Progenitor cell of endocrine pancreas (in vitro differentiated cells): Measurements from ENCODE around the gene TLR6. TPM values are rescaled to one million over a fixed set of nuclear protein-coding genes. Genes with fewer than 3 reads are reported as not detected.
"Not testable (repeated sequence)": the region's sequence is repeated elsewhere in the genome, so short reads cannot be mapped to it uniquely, and the experiment has no call there.

Experiments
- DNase-seq: peaks from one replicate; pipeline ENCODE4 v3.0.0; 2021; ENCODE audit warnings: low spot score; ENCODE audit not compliant: unreplicated experiment
- H3K27ac Mint-ChIP-seq: 2 replicates; pipeline ENCODE4 v1.8.0; 2021; ENCODE audit warnings: mild to moderate bottlenecking, moderate library complexity, mixed read lengths
- H3K27me3 Mint-ChIP-seq: 2 replicates; pipeline ENCODE4 v1.8.0; 2021; ENCODE audit warnings: mixed read lengths
- H3K36me3 Mint-ChIP-seq: 2 replicates; pipeline ENCODE4 v1.8.0; 2022; ENCODE audit warnings: mixed read lengths; ENCODE audit not compliant: insufficient read depth
- H3K4me1 Mint-ChIP-seq: 2 replicates; pipeline ENCODE4 v1.8.0; 2021; ENCODE audit warnings: low read depth, mixed read lengths
- H3K4me3 Mint-ChIP-seq: 2 replicates; pipeline ENCODE4 v1.8.0; 2021; ENCODE audit warnings: low read depth, mild to moderate bottlenecking, moderate library complexity, mixed read lengths
- H3K9me3 Mint-ChIP-seq: 2 replicates; pipeline ENCODE4 v1.8.0; 2021; ENCODE audit warnings: low read depth, mixed read lengths
- microRNA-seq: library from miRNA; unstranded; fragments of <30 nt; microRNA quantifications from one replicate; pipeline ENCODE4 v1.1.0, GENCODE V29; 2020; ENCODE audit warnings: borderline number of aligned reads; ENCODE audit not compliant: unreplicated experiment
- total RNA-seq: library from RNA; stranded (reverse); gene quantifications from 2 replicates; pipeline ENCODE4 v1.2.1, GENCODE V29; 2021
- TF ChIP-seq, protein P1 (sequence below): fragments of 200-600 bp; sonication (generic); IDR thresholded peaks from one replicate; pipeline ENCODE4 v1.5.0; 2021; ENCODE audit warnings: antibody characterized with exemption, mild to moderate bottlenecking; ENCODE audit not compliant: unreplicated experiment

The TLR6 gene
- total RNA-seq, 1 donor from 2014 or later, result 1.1 TPM

DNA sequence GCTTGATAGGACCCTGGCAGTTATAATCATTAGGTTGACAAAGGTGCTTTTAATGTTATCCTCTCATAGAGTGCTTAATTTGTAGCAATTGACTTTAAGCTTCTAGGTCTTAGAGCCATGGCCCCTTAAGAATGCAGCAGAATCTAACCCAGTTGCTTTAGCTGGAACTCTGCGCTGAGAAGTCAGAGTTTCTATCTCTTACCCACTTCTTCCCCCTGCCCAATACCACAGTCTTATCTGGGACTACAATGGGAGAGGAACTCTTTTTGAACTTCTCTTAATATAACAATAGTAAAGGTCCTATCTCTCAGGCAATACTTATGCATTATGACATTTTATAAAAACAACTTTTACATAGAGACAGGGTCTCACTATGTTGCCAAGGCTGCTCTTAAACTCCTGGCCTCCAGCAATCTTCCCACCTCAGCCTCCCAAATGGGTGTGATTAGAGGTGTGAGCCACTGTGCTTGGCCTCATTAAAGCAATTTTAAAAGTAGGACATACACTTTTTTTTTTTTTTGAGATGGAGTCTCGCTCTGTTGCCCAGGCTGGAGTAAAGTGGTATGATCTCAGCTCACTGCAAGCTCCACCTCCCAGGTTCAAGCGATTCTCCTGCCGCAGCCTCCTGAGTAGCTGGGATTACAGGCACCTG is 75.7 kb downstream of the TLR6 start:
- H3K36me3 Mint-ChIP-seq, result no peaks in the 10 kb centered on the region
- TF ChIP-seq, protein P1, sequence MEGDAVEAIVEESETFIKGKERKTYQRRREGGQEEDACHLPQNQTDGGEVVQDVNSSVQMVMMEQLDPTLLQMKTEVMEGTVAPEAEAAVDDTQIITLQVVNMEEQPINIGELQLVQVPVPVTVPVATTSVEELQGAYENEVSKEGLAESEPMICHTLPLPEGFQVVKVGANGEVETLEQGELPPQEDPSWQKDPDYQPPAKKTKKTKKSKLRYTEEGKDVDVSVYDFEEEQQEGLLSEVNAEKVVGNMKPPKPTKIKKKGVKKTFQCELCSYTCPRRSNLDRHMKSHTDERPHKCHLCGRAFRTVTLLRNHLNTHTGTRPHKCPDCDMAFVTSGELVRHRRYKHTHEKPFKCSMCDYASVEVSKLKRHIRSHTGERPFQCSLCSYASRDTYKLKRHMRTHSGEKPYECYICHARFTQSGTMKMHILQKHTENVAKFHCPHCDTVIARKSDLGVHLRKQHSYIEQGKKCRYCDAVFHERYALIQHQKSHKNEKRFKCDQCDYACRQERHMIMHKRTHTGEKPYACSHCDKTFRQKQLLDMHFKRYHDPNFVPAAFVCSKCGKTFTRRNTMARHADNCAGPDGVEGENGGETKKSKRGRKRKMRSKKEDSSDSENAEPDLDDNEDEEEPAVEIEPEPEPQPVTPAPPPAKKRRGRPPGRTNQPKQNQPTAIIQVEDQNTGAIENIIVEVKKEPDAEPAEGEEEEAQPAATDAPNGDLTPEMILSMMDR, result no peak
- peaks cover 14% of the 10 kb centered on the region for H3K4me1 Mint-ChIP-seq
- no peak overlapping the region for H3K4me3 Mint-ChIP-seq
- no peak for DNase-seq
- H3K9me3 Mint-ChIP-seq, result peaks cover 14% of the 10 kb centered on the region
- H3K27me3 Mint-ChIP-seq, result no peaks in the 10 kb centered on the region
- H3K27ac Mint-ChIP-seq, result no peak overlapping the region

DNA sequence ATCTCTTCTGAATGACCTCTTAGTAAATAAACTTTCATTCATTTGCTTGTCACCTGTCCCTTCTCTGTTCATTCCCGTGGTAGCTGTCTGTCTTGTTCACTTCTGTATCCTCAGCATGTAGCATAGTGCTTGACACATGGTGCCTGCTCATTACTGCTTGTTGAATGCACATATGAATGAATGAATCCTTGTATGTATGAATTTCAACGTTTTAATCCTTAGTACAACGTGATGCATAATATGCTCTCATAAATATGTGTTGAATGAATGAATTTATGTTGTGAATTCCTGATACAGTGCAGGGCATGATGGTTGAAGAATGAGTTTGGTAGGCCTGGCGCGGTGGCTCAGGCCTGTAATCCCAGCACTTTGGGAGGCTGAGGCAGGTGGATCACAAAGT is 76.8 kb downstream of the TLR6 start:
- Mint-ChIP-seq H3K27me3 (no peaks in the 10 kb centered on the region), H3K27ac (no peak overlapping the region), H3K4me1 (peaks cover 14% of the 10 kb centered on the region), H3K36me3 (no peaks in the 10 kb centered on the region), H3K9me3 (peaks cover 9% of the 10 kb centered on the region), H3K4me3 (no peak overlapping the region)
- DNase-seq, result no peak
- TF ChIP-seq, protein P1, result no peak

DNA sequence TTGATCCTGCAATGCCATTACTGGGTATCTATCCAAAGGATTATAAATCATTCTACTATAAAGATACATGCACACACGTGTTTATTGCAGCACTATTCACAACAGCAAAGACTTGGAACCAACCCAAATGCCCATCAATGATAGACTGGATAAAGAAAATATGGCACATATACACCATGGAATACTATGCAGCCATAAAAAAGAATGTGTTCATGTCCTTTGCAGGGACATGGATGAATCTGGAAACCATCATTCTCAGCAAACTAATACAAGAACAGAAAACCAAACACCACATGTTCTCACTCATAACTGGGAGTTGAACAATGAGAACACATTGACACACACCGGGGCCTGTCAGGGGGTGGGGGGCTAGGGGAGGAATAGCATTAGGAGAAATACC is 78.7 kb downstream of the TLR6 start:
- DNase-seq, H3K4me3 Mint-ChIP-seq, H3K36me3 Mint-ChIP-seq, H3K27me3 Mint-ChIP-seq, H3K27ac Mint-ChIP-seq: not testable (repeated sequence)
- H3K4me1 Mint-ChIP-seq, result peaks cover 14% of the 10 kb centered on the region
- peaks cover 16% of the 10 kb centered on the region for H3K9me3 Mint-ChIP-seq

DNA sequence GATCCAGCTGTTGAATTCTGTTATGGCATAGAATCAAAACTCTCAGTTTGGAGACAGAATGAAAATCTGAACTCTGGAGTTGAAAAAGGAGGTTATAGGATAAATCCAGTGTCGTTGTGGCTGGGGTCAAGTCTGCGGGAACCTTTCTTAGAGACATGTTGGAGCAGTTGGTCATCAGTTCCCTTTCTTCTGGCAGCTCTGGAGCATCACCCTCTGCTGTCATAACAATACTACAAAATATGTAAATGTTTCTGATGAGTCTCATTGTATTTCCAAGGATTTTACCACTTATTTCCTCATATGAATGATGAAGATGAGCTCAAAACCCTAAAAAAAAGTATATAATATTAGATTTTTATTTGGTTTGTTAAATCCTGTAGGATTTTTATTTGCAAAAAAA is 81.3 kb downstream of the TLR6 start:
- Mint-ChIP-seq H3K4me3 (no peak overlapping the region), H3K27me3 (no peaks in the 10 kb centered on the region), H3K36me3 (peaks cover 6% of the 10 kb centered on the region), H3K27ac (no peak overlapping the region), H3K4me1 (peaks cover 5% of the 10 kb centered on the region), H3K9me3 (peaks cover 16% of the 10 kb centered on the region)
- TF ChIP-seq, protein P1, result no peak
- DNase-seq, result no peak

DNA sequence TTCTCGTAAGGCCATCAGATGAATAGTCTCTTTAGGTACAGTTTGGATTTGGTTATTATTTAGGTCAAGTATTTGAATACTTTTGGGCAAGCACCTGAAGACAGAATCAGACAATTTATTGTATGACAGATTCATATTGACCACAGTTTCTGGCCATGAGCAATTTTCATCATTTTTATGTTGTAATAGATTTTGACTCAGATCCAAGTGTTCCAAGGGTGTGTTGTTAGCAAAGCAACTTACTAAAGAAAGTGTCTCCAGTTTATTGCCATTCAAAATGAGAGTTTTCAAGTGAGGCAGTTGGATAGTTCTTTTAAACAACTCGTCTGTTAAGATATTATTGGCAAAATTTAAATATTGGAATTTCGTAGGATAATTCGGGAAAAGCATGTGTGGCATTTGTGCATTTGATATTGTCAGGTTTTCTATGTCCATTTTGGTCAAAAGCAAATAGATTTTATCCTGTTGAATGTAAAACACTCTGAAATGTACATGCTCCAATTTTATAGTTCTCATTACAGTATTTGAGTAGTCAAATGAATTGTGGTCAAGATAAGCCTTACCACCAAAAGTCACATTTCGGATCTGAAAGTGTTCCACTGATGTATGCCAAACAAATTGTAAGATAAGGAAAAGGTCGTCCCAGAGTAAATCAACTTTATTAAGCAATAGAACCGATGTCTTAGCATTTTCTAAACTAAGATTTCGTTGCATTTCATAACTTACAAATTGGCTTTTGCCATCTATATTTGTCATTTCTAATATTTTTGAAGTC is 82.2 kb downstream of the TLR6 start:
- peaks cover 16% of the 10 kb centered on the region for H3K9me3 Mint-ChIP-seq
- no peaks in the 10 kb centered on the region for H3K27me3 Mint-ChIP-seq
- peaks cover 6% of the 10 kb centered on the region for H3K36me3 Mint-ChIP-seq

More for the DNA sequence above, 82.2 kb downstream of the TLR6 start:
- TF ChIP-seq, protein P1, result no peak
- Mint-ChIP-seq H3K4me3 (no peak overlapping the region), H3K4me1 (peaks cover 1% of the 10 kb centered on the region), H3K27ac (no peak overlapping the region)
- no peak for DNase-seq

Small RNA genes within 50 kb of the gene (microRNA-seq; reads per million reads assigned to microRNA genes)
- gene MIR574, result 374 reads per million, percentile 69 among the genes with 10 or more reads in this experiment

Other genes starting within 250 kb of the TLR6 start
- gene KLF3, start 192.6 kb downstream of the TLR6 start, total RNA-seq, result 97.1 and 98.7 TPM in 2 replicates
- 1.7 and 2.1 TPM in 2 replicates for gene TLR10, start 73.8 kb downstream of the TLR6 start, total RNA-seq
- gene TLR1, start 52.0 kb downstream of the TLR6 start, total RNA-seq, result 3.0 and 3.1 TPM in 2 replicates
- gene FAM114A1, start 11.0 kb upstream of the TLR6 start, total RNA-seq, result 31.2 and 32.6 TPM in 2 replicates
- gene TMEM156, start 175.6 kb upstream of the TLR6 start, total RNA-seq, result not detected in 2 replicates
- 44.8 and 49.8 TPM in 2 replicates for gene KLHL5, start 205.4 kb upstream of the TLR6 start, total RNA-seq